Fibroblast of gingiva (primary cell): Measurements from ENCODE around the gene FOXP4.

Source experiments
- DNase-seq: peaks from one replicate; pipeline ENCODE4 v3.0.0-alpha.2; 2011; ENCODE audit warnings: low read depth

The FOXP4 gene

GRCh38 chr6:41565701-41566100 lies 19.5 kb downstream of the FOXP4 start:
- DNase-seq = no peak

GRCh38 chr6:41566961-41567360 lies 20.8 kb downstream of the FOXP4 start:
- DNase-seq = no peak

GRCh38 chr6:41567684-41568083 lies 21.5 kb downstream of the FOXP4 start:
- DNase-seq = no peak

- DNase-seq = no peak
Observed at GRCh38 chr6:41568202-41568584, 22.0 kb downstream of the FOXP4 start.

- no peak for DNase-seq
Observed at GRCh38 chr6:41568585-41569384, 22.6 kb downstream of the FOXP4 start.

GRCh38 chr6:41570259-41570615 lies 24.1 kb downstream of the FOXP4 start:
- DNase-seq = no peak

- no peak for DNase-seq
Observed at GRCh38 chr6:41571021-41571780, 25.0 kb downstream of the FOXP4 start.

GRCh38 chr6:41572613-41573012 lies 26.4 kb downstream of the FOXP4 start:
- DNase-seq = no peak

- DNase-seq = no peak
Observed at GRCh38 chr6:41573276-41573675, 27.1 kb downstream of the FOXP4 start.

- DNase-seq = no peak
Observed at GRCh38 chr6:41573985-41574384, 27.8 kb downstream of the FOXP4 start.

- DNase-seq = no peak
Observed at GRCh38 chr6:41575598-41575997, 29.4 kb downstream of the FOXP4 start.

GRCh38 chr6:41576667-41577066 lies 30.5 kb downstream of the FOXP4 start:
- no peak for DNase-seq

GRCh38 chr6:41577356-41578216 lies 31.4 kb downstream of the FOXP4 start:
- no peak for DNase-seq

GRCh38 chr6:41578217-41579087 lies 32.3 kb downstream of the FOXP4 start:
- no peak for DNase-seq

- DNase-seq = no peak
Observed at GRCh38 chr6:41579088-41579610, 33.0 kb downstream of the FOXP4 start.

- no peak for DNase-seq
Observed at GRCh38 chr6:41580690-41581089, 34.5 kb downstream of the FOXP4 start.

- peak; percentile 68 for DNase-seq
Observed at GRCh38 chr6:41581381-41581991, 35.3 kb downstream of the FOXP4 start.

GRCh38 chr6:41582540-41582939 lies 36.4 kb downstream of the FOXP4 start:
- no peak for DNase-seq

GRCh38 chr6:41583565-41583964 lies 37.4 kb downstream of the FOXP4 start:
- DNase-seq = no peak

- no peak for DNase-seq
Observed at GRCh38 chr6:41584205-41584604, 38.0 kb downstream of the FOXP4 start.

GRCh38 chr6:41584668-41585205 lies 38.6 kb downstream of the FOXP4 start:
- no peak for DNase-seq
